Measurements from ENCODE around the gene TEN1. TPM values are rescaled to one million over a fixed set of nuclear protein-coding genes. Genes with fewer than 3 reads are reported as not detected.

The TEN1 gene
- total RNA-seq (17.3 TPM), polyA plus RNA-seq (10 to 100 TPM; 19.9 to 26.1 (median 21.5) TPM)

- no peaks in the 10 kb centered on the region for H3K27me3 Mint-ChIP-seq
- peak within 1 kb of the TSS; percentile 91 for H3K27ac ChIP-seq (ENCODE audit: insufficient read depth, low read length, poor library complexity, severe bottlenecking)
- H3K4me1 ChIP-seq (ENCODE audit: control insufficient read depth, insufficient read depth, low read length, poor library complexity, severe bottlenecking) = peaks cover 29% of the 10 kb centered on the region
- no peaks in the 10 kb centered on the region for H3K27me3 ChIP-seq (ENCODE audit: control insufficient read depth, insufficient read depth, low read length)
- H3K4me1 Mint-ChIP-seq = peaks cover 13 to 61% (median 35%) of the 10 kb centered on the region in 4 donors
- peak within 1 kb of the TSS; percentile 100 for H3K27ac Mint-ChIP-seq
- H3K4me3 Mint-ChIP-seq = peak within 1 kb of the TSS; percentile 95 to 100 (median 98)
- H3K36me3 Mint-ChIP-seq = peaks cover 8% of the 10 kb centered on the region
- no peaks in the 10 kb centered on the region for H3K36me3 ChIP-seq (ENCODE audit: control insufficient read depth, insufficient read depth, low read length)
- ATAC-seq (ENCODE audit: low read depth in 2 of 2) (peak; percentile 95 to 96), DNase-seq (peak; percentile 93 to 98 (median 93))
- peak within 1 kb of the TSS; percentile 91 for H3K4me3 ChIP-seq (ENCODE audit: low read depth, low read length)
- H3K9me3 Mint-ChIP-seq = no peaks in the 10 kb centered on the region
- no peaks in the 10 kb centered on the region for H3K9me3 ChIP-seq (ENCODE audit: control insufficient read depth in 2 of 2, low read length in 2 of 2)
These were observed at the start of gene TEN1, which contains the start of gene ACOX1 for GRCh38 chr17:75978938-75979704. Gene TEN1 (plus strand): TSS chr17:75979240. CDS start chr17:75986193, 6,953 bp downstream. Gene ACOX1 (minus strand): TSS chr17:75979166. CDS start chr17:75979073, 93 bp downstream.

- no peak for ATAC-seq (ENCODE audit: low read depth in 2 of 2)
- Histone ChIP-seq H3K36me3 (ENCODE audit: control insufficient read depth, insufficient read depth, low read length) (no peaks in the 10 kb centered on the region), H3K4me1 (ENCODE audit: control insufficient read depth, insufficient read depth, low read length, poor library complexity, severe bottlenecking) (no peaks in the 10 kb centered on the region), H3K27me3 (ENCODE audit: control insufficient read depth, insufficient read depth, low read length) (no peaks in the 10 kb centered on the region), H3K9me3 (ENCODE audit: control insufficient read depth in 2 of 2, low read length in 2 of 2) (no peaks in the 10 kb centered on the region), H3K4me3 (ENCODE audit: low read depth, low read length) (no peak overlapping the region), H3K27ac (ENCODE audit: insufficient read depth, low read length, poor library complexity, severe bottlenecking) (no peak overlapping the region)
- no peak for DNase-seq
- H3K4me3 Mint-ChIP-seq = no peak overlapping the region
- H3K36me3 Mint-ChIP-seq = peaks cover 4% of the 10 kb centered on the region
- no peaks in the 10 kb centered on the region for H3K27me3 Mint-ChIP-seq
- no peaks in the 10 kb centered on the region for H3K4me1 Mint-ChIP-seq
- no peak overlapping the region for H3K27ac Mint-ChIP-seq
- no peaks in the 10 kb centered on the region for H3K9me3 Mint-ChIP-seq
These were observed 48.0 kb upstream of the TEN1 start for GRCh38 chr17:75931062-75931461.

- no peaks in the 10 kb centered on the region for H3K9me3 Mint-ChIP-seq
- peaks cover 4% of the 10 kb centered on the region for H3K36me3 Mint-ChIP-seq
- no peak for ATAC-seq (ENCODE audit: low read depth in 2 of 2)
- H3K4me1 Mint-ChIP-seq = no peaks in the 10 kb centered on the region
- H3K4me3 ChIP-seq (ENCODE audit: low read depth, low read length) = no peak overlapping the region
- no peaks in the 10 kb centered on the region for H3K27me3 Mint-ChIP-seq
- H3K27me3 ChIP-seq (ENCODE audit: control insufficient read depth, insufficient read depth, low read length) = no peaks in the 10 kb centered on the region
- H3K4me3 Mint-ChIP-seq = no peak overlapping the region
- no peaks in the 10 kb centered on the region for H3K9me3 ChIP-seq (ENCODE audit: control insufficient read depth in 2 of 2, low read length in 2 of 2)
- H3K27ac Mint-ChIP-seq = no peak overlapping the region
- no peak overlapping the region for H3K27ac ChIP-seq (ENCODE audit: insufficient read depth, low read length, poor library complexity, severe bottlenecking)
- no peaks in the 10 kb centered on the region for H3K4me1 ChIP-seq (ENCODE audit: control insufficient read depth, insufficient read depth, low read length, poor library complexity, severe bottlenecking)
- no peaks in the 10 kb centered on the region for H3K36me3 ChIP-seq (ENCODE audit: control insufficient read depth, insufficient read depth, low read length)
- no peak for DNase-seq
These were observed 46.2 kb upstream of the TEN1 start for GRCh38 chr17:75932852-75933251.

- Mint-ChIP-seq H3K36me3 (peaks cover 4% of the 10 kb centered on the region), H3K27ac (no peak overlapping the region), H3K9me3 (no peaks in the 10 kb centered on the region), H3K4me1 (no peaks in the 10 kb centered on the region), H3K4me3 (no peak overlapping the region), H3K27me3 (no peaks in the 10 kb centered on the region)
- Histone ChIP-seq H3K4me1 (ENCODE audit: control insufficient read depth, insufficient read depth, low read length, poor library complexity, severe bottlenecking) (no peaks in the 10 kb centered on the region), H3K9me3 (ENCODE audit: control insufficient read depth in 2 of 2, low read length in 2 of 2) (no peaks in the 10 kb centered on the region), H3K27ac (ENCODE audit: insufficient read depth, low read length, poor library complexity, severe bottlenecking) (no peak overlapping the region), H3K27me3 (ENCODE audit: control insufficient read depth, insufficient read depth, low read length) (no peaks in the 10 kb centered on the region), H3K4me3 (ENCODE audit: low read depth, low read length) (no peak overlapping the region), H3K36me3 (ENCODE audit: control insufficient read depth, insufficient read depth, low read length) (no peaks in the 10 kb centered on the region)
- ATAC-seq (ENCODE audit: low read depth in 2 of 2) (no peak), DNase-seq (no peak)
These were observed 45.2 kb upstream of the TEN1 start for GRCh38 chr17:75933808-75934207.

- Mint-ChIP-seq H3K36me3 (no peaks in the 10 kb centered on the region), H3K4me3 (peak overlapping the region in 1 of 4 donors; percentile 68), H3K9me3 (no peaks in the 10 kb centered on the region), H3K27ac (no peak overlapping the region), H3K4me1 (peaks cover 0 to 17% (median 9%) of the 10 kb centered on the region in 4 donors), H3K27me3 (no peaks in the 10 kb centered on the region)
- no peak for ATAC-seq (ENCODE audit: low read depth in 2 of 2)
- Histone ChIP-seq H3K9me3 (ENCODE audit: control insufficient read depth in 2 of 2, low read length in 2 of 2) (no peaks in the 10 kb centered on the region), H3K4me3 (ENCODE audit: low read depth, low read length) (no peak overlapping the region), H3K27ac (ENCODE audit: insufficient read depth, low read length, poor library complexity, severe bottlenecking) (no peak overlapping the region), H3K27me3 (ENCODE audit: control insufficient read depth, insufficient read depth, low read length) (no peaks in the 10 kb centered on the region), H3K4me1 (ENCODE audit: control insufficient read depth, insufficient read depth, low read length, poor library complexity, severe bottlenecking) (peaks cover 12% of the 10 kb centered on the region), H3K36me3 (ENCODE audit: control insufficient read depth, insufficient read depth, low read length) (no peaks in the 10 kb centered on the region)
- DNase-seq = no peak
These were observed 41.4 kb upstream of the TEN1 start for GRCh38 chr17:75937652-75938051.

- Histone ChIP-seq H3K27ac (ENCODE audit: insufficient read depth, low read length, poor library complexity, severe bottlenecking) (peak within 1 kb of the TSS; percentile 64), H3K27me3 (ENCODE audit: control insufficient read depth, insufficient read depth, low read length) (no peaks in the 10 kb centered on the region), H3K4me1 (ENCODE audit: control insufficient read depth, insufficient read depth, low read length, poor library complexity, severe bottlenecking) (peaks cover 12% of the 10 kb centered on the region), H3K36me3 (ENCODE audit: control insufficient read depth, insufficient read depth, low read length) (no peaks in the 10 kb centered on the region), H3K9me3 (ENCODE audit: control insufficient read depth in 2 of 2, low read length in 2 of 2) (no peaks in the 10 kb centered on the region), H3K4me3 (ENCODE audit: low read depth, low read length) (peak within 1 kb of the TSS; percentile 74)
- Mint-ChIP-seq H3K27me3 (no peaks in the 10 kb centered on the region), H3K36me3 (peaks cover 2% of the 10 kb centered on the region), H3K4me3 (peak within 1 kb of the TSS; percentile 66 to 95 (median 90)), H3K4me1 (peaks cover 0 to 17% (median 9%) of the 10 kb centered on the region in 4 donors), H3K27ac (peak within 1 kb of the TSS in 2 of 3 donors; percentile 88), H3K9me3 (no peaks in the 10 kb centered on the region)
- ATAC-seq (ENCODE audit: low read depth in 2 of 2) = peak; percentile 99 to 100
- DNase-seq = peak; percentile 84 to 89 (median 84)
These were observed 38.2 kb upstream of the TEN1 start, which contains the start of gene FBF1 for GRCh38 chr17:75940727-75941441. Gene FBF1 (minus strand): TSS chr17:75941042. CDS start chr17:75938149, 2,893 bp downstream.

- peaks cover 0 to 17% (median 9%) of the 10 kb centered on the region in 4 donors for H3K4me1 Mint-ChIP-seq
- Histone ChIP-seq H3K27me3 (ENCODE audit: control insufficient read depth, insufficient read depth, low read length) (no peaks in the 10 kb centered on the region), H3K4me1 (ENCODE audit: control insufficient read depth, insufficient read depth, low read length, poor library complexity, severe bottlenecking) (peaks cover 12% of the 10 kb centered on the region), H3K4me3 (ENCODE audit: low read depth, low read length) (peak overlapping the region; percentile 70), H3K9me3 (ENCODE audit: control insufficient read depth in 2 of 2, low read length in 2 of 2) (no peaks in the 10 kb centered on the region), H3K36me3 (ENCODE audit: control insufficient read depth, insufficient read depth, low read length) (peaks cover 5% of the 10 kb centered on the region), H3K27ac (ENCODE audit: insufficient read depth, low read length, poor library complexity, severe bottlenecking) (no peak overlapping the region)
- DNase-seq (no peak), ATAC-seq (ENCODE audit: low read depth in 2 of 2) (no peak)
- H3K4me3 Mint-ChIP-seq = peak overlapping the region; percentile 66 to 95 (median 90)
- peaks cover 7% of the 10 kb centered on the region for H3K36me3 Mint-ChIP-seq
- no peaks in the 10 kb centered on the region for H3K9me3 Mint-ChIP-seq
- H3K27ac Mint-ChIP-seq = peak overlapping the region in 2 of 3 donors; percentile 88
- no peaks in the 10 kb centered on the region for H3K27me3 Mint-ChIP-seq
These were observed 37.6 kb upstream of the TEN1 start for GRCh38 chr17:75941442-75941819.
